Stimulated activated CD4-positive, alpha-beta T cell treated with anti-CD3 and anti-CD28 coated beads, Interleukin-4, amount 100 ng/mL, for 48 hours (primary cell): ENCODE measurements around the gene MGAT1.
A peak's percentile ranks its signal among the peaks of the same experiment; 100 is the strongest.
"Not testable (repeated sequence)": the region's sequence is repeated elsewhere in the genome, so short reads cannot be mapped to it uniquely, and the experiment has no call there.

Source experiments
- DNase-seq, 2 donors: peaks; one replicate each; pipeline ENCODE4 v3.0.0-alpha.2; 2020; ENCODE audit warnings: low read depth in 2 of 2

The MGAT1 gene

DNA sequence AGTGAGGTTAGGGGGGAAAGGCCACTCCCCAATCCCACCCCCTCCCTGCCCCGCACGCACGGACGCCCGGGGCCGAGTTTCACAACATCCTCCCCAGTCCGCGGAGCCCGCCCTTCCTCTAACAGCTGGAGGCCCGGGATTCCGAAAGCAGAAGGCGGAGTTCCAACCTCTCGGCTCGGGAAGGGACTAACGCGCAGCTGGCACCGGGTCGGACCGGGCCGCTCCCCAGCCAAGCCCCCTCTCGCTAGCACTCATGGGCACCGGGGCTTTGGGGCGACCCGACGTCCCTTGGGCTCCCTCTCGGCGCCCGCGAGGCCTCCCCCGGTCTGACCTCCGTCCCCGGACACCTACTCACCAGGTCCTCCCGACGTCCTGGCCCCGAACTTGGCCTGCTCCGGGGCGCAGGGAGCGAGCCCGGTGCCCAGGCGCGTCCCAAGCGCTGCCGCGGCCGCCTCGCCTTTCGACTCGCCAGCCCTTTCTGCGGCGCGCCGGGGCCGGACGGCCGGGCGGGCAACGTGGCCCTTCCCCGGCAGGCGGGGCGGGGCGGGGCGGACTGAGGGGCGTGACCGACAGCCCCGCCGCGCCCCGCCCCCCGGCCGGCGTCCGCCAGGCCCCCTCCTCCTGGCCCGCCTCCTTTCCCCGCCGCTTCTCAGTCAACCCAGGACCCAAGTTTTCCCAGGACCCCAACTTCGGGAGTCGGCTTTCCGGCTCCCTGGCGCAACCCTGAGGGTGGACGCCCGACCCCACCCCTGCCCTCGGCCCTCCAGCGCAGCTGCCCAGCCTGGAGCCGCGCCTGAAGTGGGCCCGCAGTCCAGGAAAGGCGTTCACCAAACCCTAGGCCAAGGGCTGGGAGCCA, at the start of gene MGAT1:
Gene MGAT1, minus strand, starts transcription at position 482 of the 856 bp plus-strand sequence. CDS start 9,835 bp downstream, outside the sequence.
- DNase-seq: peak; percentile 73 to 79

- DNase-seq: no peak
These were observed 48.0 kb upstream of the MGAT1 start for GRCh38 chr5:180850434-180851078.

DNA sequence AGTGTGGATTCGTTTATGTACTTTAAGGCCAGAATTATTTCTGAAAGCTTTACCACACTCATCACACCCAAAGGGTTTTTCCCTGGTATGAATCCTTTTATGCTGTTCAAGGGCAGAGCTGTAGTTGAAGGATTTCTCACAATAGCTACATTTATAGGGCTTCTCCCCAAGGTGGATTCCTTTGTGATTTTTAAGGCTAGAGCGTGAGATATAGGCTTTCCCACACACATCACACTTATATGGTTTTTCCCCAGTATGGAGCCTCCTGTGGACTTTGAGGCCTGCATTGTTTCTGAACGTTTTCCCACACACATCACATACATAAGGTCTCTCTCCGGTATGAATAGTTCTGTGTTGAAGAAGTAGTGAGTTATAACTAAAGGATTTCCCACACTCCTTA, 47.2 kb upstream of the MGAT1 start:
- no peak for DNase-seq

DNA sequence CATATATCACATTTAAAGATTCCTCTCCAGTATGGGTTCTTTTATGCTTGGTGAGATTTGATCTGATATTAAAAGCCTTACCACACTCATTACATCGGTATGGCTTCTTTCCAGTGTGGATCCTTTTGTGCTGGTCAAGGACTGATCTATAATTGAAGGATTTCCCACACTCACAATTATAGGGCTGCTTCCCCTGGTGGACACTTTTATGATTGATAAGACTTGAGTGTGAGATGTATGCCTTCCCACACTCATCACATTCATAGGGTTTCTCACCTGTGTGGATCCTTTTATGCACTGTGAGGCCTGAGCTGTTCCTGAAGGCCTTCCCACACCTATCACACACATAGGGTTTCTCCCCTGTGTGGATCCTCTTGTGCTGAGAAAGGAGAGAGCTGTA, 46.3 kb upstream of the MGAT1 start:
- DNase-seq: no peak

DNA sequence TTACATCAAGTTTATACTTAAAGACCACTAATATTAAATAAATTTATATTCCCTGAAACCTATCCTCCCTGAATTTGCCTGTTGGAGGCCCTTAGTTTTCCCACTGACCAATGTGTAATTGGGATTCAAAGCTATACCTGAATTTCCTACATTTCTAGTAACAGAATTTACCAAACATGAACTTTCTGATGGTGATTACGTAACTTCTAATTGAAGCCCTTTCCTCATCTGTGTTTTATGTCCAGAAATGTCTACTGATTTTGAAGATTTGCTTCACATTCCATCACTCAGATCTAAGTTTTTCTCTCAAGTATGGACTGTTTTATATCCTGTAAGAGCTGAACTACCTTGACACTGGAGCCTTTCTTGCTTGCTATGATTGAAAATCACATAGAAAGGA, 45.7 kb upstream of the MGAT1 start:
- no peak for DNase-seq

DNA sequence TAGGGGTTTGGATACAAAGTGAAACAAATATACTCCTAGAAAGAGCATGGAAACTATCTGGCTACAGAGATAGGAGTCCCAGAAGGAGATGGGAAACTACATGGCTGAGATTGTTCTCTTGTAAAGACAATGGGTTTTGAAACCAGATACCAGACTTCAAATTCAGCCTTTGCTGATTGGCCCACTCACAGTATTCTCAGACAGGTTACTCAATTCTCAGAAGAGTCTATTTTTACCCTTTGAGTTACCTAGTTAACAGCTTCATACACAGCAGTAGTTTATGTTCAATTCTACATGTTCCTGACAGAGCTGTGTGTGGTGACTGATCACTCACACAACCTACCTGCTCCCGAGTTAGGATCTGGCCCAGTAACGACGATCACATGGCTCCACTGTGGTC, 44.4 kb upstream of the MGAT1 start:
- no peak for DNase-seq

DNA sequence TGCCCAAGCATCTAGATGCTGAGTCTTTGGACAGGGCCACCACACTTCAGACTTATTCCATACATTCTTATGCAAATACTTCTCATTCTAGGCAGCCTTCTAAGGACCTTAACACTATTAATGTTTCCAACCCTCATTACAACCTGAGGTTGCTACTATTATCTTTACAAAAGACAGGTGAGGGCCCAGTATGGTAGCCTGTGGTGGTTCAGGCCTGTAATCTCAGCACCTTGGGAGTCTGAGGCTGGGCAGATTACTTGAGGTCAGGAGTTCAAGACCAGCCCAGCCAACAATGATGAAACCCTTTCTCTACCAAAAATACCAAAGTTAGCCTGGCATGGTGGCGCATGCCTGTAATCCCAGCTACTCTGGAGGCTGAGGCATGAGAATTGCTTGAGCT, 42.3 kb upstream of the MGAT1 start:
- DNase-seq: no peak

GRCh38 chr5:180844432-180844831, 41.8 kb upstream of the MGAT1 start:
- DNase-seq: no peak

DNA sequence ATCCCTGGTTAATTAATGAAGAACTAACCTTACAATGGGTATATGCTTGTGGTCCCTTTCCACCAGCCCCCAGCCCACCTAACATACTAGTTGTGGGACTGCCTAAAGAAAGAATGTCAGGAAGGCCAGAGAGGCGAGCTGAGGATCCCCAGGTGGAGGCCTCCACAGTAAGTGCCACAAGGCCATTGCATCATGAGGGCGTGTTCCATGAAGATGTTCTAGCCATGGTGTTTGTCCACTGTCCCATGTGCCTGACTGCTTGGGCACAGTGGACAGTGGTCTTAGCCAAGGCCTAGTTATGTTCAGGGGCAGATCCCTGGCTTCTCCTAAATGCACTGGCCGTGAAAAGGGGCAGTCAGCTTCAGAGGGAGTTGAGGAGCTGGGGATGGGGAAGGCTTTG, 37.3 kb upstream of the MGAT1 start:
- no peak for DNase-seq

DNA sequence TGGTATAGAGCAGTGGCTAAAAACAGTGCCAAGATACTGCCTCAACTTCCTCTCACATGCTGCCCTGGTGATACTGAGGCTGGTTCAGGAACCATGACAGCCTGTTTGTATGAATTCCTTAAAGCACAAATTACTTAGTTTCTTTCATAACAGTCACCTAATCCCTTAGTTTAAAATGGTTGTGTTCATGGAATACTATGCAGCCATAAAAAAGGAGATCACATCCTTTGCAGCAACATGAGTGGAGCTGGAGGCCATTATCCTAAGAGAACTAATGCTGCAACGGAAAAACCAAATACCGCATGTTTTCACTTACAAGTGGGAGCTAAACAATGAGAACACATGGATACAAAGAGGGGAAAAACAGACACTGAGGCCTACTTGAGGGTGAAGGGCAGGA, 36.6 kb upstream of the MGAT1 start:
- DNase-seq: no peak

- DNase-seq: no peak
These were observed 34.9 kb upstream of the MGAT1 start for GRCh38 chr5:180837478-180837877.

DNA sequence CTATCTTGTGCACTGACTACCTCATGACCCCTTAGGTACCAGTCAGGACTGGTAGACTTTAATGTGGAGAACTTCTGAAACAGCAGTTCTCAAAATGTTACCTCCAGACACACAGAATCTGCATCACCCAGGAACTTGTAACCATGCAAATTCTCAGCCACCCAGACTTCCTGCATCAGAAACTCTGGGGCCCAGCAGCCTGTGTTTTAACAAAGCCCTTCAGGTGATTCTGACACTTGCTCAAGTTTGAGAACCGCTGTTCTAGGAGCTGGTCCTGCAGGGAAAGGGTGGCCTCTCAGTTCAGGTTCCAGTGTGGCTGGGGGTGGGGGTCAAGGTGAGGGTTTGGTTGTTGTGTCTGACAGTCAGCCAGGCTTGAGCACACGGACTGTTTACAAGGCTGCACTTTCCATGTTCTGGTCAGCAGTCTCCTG, 30.0 kb upstream of the MGAT1 start:
- DNase-seq: peak in 1 of 2 donors; percentile 27

GRCh38 chr5:180831139-180832093, 28.8 kb upstream of the MGAT1 start:
- peak; percentile 61 to 76 for DNase-seq

DNA sequence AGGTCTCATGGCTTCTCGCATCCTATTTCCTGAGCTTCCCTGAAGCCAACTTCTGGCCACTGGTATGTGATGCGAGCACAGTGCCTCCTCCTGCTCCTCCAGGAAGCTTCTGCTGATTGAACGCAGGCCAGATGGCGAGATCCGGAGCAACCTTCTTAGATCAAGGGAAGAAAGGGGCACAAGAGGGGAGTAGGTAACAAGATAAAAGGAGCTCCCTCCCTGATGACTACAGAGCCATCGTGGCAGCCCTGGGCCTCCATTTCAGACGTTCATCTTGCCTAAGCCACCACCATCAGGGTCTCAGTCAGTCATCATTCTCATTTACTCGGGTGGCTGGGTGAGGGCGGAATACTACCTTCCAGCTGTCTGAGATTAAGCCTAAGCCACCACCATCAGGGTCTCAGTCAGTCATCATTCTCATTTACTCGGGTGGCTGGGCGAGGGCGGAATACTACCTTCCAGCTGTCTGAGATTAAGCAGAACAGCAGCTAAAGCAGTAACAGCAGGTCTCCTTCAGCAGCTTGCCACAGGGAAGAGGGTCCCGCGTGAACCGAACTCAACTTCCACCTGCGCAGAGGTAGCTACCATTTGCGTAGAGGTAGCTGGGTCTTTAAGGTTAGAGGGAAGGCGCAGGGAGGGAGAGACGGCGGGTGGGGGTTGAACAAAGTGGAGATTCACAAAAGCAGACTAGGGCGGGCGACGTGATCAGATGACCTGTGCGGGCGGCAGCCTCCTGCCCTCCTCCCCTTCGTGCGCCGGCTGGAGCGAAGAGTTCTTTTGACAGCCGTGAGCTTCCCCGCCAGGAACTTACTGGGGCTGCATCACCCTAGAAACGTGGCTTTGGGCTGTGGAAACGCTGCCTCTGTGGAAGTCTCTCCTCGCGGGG, 27.9 kb upstream of the MGAT1 start:
- DNase-seq: peak in 1 of 2 donors; percentile 62

DNA sequence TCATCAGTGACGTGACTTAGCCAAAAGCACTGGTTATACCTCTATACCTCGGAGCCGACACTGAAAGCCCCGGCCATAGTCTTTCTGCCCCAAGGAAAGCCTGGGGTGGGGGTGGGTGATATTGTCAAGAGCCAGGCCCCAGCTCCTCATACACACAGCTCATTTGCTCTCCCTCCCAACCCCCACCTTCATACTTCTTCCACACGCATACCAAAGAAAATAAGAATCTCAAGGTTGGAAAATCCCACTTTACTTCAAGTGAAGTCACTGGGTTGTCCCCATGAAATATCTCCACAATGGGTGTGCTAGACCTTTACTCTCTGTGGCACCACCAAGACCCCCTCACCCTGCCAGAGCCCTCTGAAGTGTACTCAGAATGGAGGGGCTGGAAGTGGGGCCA, 27.1 kb upstream of the MGAT1 start:
- no peak for DNase-seq

- DNase-seq: not testable (repeated sequence)
These were observed 26.3 kb upstream of the MGAT1 start for GRCh38 chr5:180828756-180829531.

DNA sequence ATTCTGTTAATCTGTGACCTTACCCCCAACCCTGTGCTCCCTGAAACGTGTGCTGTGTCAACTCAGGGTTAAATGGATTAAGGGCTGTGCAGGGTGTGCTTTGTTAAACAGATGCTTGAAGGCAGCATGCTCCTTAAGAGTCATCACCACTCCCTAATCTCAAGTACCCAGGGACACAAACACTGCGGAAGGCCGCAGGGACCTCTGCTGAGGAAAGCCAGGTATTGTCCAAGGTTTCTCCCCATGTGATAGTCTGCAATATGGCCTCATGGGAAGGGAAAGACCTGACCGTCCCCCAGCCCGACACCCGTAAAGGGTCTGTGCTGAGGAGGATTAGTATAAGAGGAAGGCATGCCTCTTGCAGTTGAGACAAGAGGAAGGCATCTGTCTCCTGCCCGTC, 24.8 kb upstream of the MGAT1 start:
- DNase-seq: not testable (repeated sequence)

- peak; percentile 38 to 50 for DNase-seq
These were observed 23.3 kb upstream of the MGAT1 start for GRCh38 chr5:180825768-180826525.
